ENCODE results near the gene TNFRSF17. TPM values are rescaled to one million over a fixed set of nuclear protein-coding genes. Genes with fewer than 3 reads are reported as not detected.
"Not testable (repeated sequence)": the region's sequence is repeated elsewhere in the genome, so short reads cannot be mapped to it uniquely, and the experiment has no call there.

The TNFRSF17 gene
- not detected in 2 replicates for total RNA-seq

DNA sequence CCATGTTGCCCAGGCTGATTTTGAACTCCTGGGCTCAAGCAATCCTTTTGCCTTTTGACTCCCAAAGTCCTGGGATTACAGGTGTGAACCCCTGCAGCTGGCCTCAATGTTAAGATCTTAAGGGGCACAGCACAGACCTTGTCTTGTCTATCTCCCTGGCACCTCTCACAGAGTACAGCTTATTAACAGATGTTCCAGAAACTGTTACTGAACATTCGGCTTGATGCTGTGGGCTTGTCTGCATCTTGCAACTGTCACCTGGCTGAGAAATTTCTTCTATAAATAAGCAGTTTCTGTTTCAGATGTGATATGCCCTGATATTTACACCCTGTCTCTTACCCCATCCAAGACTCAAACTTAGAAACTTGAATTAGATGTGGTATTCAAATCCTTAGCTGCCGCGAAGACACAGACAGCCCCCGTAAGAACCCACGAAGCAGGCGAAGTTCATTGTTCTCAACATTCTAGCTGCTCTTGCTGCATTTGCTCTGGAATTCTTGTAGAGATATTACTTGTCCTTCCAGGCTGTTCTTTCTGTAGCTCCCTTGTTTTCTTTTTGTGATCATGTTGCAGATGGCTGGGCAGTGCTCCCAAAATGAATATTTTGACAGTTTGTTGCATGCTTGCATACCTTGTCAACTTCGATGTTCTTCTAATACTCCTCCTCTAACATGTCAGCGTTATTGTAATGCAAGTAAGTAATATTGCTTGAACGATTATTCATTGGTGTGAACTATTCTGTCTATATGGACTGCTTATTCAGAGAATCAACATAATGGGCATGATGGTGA, at the start of gene TNFRSF17:
TSS of gene TNFRSF17 (plus strand) at position 450 of the 791 bp plus-strand sequence. CDS start at position 565, 115 bp downstream.
- intact Hi-C loops (cut with micrococcal nuclease), result no loop called here

DNA sequence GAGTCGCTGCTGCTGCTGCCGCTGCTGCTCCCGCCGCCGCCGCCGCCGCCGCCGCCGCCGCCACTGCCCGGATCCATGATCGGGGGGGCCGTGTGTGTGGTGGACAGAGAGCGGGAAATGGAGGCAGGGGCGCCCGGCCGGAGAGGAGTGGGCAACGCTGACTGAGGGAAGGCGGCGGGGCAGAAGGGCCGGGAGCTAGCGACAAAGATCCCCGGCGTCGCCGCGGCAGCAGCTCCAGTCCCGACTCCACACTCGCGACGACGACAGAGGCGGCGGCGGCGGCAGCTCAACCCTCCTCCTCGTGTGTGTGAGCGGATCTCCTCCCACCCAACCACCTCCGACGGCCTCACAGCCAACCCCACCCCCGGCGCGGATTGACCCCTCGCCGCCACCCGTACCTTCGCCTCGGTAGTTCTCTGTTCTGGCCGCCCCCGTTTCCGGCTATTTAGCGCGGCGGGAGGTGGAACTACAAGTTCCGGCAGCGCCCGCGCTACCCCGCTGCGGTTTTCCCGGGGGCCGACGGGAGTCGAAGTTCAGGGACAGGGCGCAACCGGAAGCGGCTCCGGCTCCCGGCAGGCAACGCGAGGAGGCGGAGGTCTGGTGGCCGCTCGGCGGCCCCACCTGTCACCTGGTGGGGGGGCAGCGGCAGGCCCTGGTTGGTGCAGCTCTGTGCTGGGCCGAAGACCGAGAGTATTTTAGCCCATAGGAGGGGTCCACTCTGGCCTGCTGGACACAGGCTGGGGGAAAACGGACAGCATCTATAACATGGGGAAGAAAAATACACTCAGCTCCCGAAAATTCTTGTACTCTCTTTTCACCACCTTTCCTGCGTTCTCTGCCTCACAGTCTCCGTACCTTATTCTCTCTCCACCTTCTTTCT, 49.1 kb upstream of the TNFRSF17 start, which contains the start of gene GSPT1:
TSS of gene GSPT1 (minus strand) at position 313 of the 880 bp plus-strand sequence. CDS start at position 77, 236 bp downstream.
- intact Hi-C loops (cut with micrococcal nuclease), result loop anchor here (1.0 to 5.0 kb wide), 7 partner anchors 60 to 1174 kb away; partner anchors contain the start of genes CLEC16A, CPPED1, NUBP1 and RSL1D1

DNA sequence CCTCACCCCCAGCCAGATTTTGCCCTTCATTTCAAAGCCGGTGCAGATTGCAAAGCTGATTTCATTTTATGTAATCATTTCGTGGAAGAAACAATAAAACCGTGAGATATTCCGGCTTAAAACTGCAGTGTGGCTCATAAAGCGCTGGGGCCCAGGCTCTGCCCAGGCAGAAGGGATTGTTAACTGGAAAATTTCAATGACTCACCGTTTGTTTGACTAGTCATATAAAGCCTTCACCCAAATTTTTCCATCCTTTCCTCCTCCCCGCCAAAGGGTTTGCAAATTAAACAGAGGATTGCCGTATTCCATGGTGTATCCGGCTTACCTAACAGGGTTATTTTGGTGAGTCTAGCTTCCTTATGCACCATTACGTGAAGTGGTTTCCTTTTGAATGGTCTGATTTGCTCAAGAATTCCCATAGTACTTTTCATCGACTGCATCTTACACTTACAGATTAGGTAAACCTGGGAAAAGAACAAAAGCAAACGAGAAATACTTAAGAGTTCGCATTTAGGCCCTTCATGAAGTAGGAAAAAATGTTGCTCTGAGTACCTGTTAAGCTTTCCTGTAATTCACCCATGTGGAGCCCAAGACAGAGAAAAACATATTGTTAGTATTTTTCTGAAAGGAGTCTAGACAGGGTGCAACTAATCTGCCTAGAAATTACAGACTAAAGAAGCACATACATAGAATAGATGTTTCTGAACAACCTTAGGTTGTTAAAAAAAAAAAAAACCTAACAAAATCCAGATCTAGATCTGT, 48.3 kb upstream of the TNFRSF17 start:
- intact Hi-C loops (cut with micrococcal nuclease), result loop anchor here (1.0 to 5.0 kb wide), 7 partner anchors 60 to 1174 kb away; partner anchors contain the start of genes CLEC16A, CPPED1, NUBP1 and RSL1D1

GRCh38 chr16:11924046-11924445, 41.0 kb upstream of the TNFRSF17 start:
- intact Hi-C loops (cut with micrococcal nuclease), result not testable (repeated sequence)

GRCh38 chr16:11927350-11927749, 37.7 kb upstream of the TNFRSF17 start:
- intact Hi-C loops (cut with micrococcal nuclease), result not testable (repeated sequence)

DNA sequence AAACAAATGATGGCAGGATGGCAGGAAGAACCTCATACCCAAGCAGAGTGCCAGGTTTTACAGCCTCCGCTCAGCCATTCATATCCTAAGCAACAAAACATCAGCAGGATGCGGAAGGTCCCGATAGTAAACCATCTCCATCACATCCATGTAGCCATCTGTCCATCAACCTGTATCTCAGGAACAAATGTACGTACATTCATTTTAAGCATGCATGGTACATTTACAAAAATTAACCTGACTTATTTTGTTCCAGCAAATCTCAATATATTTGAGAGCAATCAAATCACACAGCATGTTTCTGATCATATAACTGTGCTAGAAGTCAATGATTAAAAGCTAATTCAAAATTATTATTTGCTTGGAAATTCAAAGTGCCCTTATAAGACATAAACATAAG, 23.1 kb upstream of the TNFRSF17 start, which contains the start of gene NPIPB2:
TSS of gene NPIPB2 (minus strand) at position 101 of the 400 bp plus-strand sequence. CDS start at position 101, 0 bp downstream.
- intact Hi-C loops (cut with micrococcal nuclease), result not testable (repeated sequence)

- intact Hi-C loops (cut with micrococcal nuclease), result no loop called here
Measured at GRCh38 chr16:11946433-11946832, 18.6 kb upstream of the TNFRSF17 start.

- intact Hi-C loops (cut with micrococcal nuclease), result loop anchor here (1.0 kb wide), 1 partner anchor 119 kb away; no protein-coding TSS in a partner anchor
Measured at GRCh38 chr16:11948819-11949218, 16.2 kb upstream of the TNFRSF17 start.

GRCh38 chr16:11949527-11949926, 15.5 kb upstream of the TNFRSF17 start:
- intact Hi-C loops (cut with micrococcal nuclease), result loop anchor here (1.0 kb wide), 1 partner anchor 119 kb away; no protein-coding TSS in a partner anchor

DNA sequence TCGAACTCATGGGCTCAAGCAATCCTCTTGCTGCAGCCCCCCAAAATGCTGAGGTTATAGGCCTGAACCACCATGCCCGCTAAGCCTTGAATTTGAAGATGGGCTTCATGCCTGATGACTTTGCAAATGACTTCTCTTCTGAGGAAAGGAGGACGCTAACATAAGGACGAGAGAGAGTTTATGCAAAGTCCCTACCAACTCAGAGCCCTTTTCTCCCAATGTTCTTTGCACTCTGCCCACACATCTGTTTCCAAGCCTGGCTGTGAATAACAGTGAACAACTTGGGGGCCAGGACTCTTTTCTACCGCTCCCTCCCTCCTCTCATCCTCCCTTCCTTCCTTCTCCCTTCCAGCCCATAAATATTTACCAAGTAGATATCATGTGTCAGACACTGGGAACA, 14.6 kb upstream of the TNFRSF17 start:
- intact Hi-C loops (cut with micrococcal nuclease), result no loop called here

- intact Hi-C loops (cut with micrococcal nuclease), result not testable (repeated sequence)
Measured at GRCh38 chr16:11953576-11953975, 11.4 kb upstream of the TNFRSF17 start.

- intact Hi-C loops (cut with micrococcal nuclease), result no loop called here
Measured at GRCh38 chr16:11955713-11956123, 9.3 kb upstream of the TNFRSF17 start.

- intact Hi-C loops (cut with micrococcal nuclease), result no loop called here
Measured at GRCh38 chr16:11956558-11956957, 8.5 kb upstream of the TNFRSF17 start.

GRCh38 chr16:11957591-11958395, 7.2 kb upstream of the TNFRSF17 start:
- intact Hi-C loops (cut with micrococcal nuclease), result no loop called here

DNA sequence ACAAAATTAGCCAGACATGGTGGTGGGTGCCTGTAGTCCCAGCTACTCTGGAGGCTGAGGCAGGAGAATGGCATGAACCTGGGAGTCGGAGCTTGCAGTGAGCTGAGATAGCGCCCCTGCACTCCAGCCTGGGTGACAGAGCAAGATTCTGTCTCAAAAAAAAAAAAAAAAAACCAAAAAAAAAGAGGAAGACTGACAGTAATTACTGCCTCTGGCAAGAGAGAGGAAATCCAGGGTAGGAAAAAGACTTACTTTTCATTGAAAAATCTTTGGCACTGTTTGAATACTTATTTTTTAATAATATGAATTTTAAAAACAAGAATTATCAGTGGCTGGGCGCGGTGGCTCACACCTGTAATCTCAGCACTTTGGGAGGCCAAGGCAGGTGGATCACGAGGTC, 2.6 kb upstream of the TNFRSF17 start:
- intact Hi-C loops (cut with micrococcal nuclease), result not testable (repeated sequence)

DNA sequence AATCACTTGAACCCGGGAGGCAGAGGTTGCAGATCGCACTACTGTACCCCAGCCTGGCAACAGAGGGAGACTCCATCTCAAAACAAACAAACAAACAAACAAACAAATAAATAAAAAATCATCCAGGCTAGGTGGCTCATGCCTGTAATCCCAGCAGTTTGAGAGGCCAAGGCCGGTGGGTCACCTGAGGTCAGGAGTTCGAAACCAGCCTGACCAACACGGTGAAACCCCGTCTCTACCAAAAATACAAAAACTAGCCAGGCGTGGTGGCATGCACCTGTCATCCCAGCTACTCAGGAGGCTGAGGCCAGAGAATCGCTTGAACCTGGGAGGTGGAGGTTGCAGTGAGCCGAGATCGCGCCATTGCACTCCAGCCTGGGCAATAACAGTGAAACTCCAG, 2.0 kb upstream of the TNFRSF17 start:
- intact Hi-C loops (cut with micrococcal nuclease), result not testable (repeated sequence)

DNA sequence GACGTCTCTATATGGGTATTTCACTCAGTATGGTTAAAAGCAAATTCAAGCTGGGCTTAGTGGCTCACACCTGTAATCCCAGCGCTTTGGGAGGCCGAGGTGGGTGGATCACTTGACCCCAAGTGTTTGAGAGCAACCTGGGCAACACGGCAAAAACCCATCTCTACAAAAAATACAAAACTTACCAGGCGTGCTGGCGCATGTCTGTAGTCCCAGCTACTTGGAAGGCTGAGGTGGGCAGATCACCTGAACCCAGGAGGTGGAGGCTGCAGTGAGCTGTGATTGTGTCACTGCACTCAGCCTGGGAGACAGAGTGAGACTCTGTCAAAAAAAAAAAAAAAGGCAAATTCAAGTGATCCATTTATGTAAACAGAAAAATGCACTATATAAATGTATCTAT, 1.3 kb upstream of the TNFRSF17 start:
- intact Hi-C loops (cut with micrococcal nuclease), result no loop called here

DNA sequence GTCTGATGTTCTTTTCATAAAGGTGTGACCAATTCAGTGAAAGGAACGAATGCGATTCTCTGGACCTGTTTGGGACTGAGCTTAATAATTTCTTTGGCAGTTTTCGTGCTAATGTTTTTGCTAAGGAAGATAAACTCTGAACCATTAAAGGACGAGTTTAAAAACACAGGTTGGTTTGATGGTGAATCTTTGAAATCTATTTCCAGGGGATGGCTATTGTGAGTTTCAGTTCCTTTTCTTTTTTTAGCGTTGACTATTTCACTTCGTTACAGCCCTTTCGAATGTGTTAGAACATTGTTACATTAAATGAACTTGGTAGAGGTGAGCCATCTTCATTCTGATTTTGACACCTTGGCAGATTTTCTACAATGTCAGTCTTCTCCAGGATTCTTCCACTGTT, 1.2 kb downstream of the TNFRSF17 start:
- intact Hi-C loops (cut with micrococcal nuclease), result no loop called here

DNA sequence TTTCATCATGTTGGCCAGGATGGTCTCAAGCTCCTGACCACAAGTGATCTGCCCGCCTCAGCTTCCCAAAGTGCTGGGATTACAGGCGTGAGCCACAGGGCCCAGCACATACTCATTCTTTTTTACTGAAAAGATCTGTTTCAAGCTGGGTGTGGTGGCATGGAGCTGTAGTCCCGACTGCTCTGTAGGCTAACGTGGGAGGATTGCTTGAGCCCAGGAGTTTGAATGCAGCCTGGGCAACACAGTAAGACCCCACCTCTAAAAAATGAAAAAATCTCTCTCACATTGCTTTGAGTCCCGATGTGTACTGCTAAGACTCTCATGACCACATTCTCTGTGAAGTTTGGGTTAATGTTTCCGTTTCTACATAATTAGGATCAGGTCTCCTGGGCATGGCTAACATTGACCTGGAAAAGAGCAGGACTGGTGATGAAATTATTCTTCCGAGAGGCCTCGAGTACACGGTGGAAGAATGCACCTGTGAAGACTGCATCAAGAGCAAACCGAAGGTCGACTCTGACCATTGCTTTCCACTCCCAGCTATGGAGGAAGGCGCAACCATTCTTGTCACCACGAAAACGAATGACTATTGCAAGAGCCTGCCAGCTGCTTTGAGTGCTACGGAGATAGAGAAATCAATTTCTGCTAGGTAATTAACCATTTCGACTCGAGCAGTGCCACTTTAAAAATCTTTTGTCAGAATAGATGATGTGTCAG, 2.3 kb downstream of the TNFRSF17 start:
- intact Hi-C loops (cut with micrococcal nuclease), result no loop called here

Data from T-helper 2 cell treated with Interferon-gamma antibody and Interleukin-4, amounts not matched to agents 100 ng/mL and 5 ng/mL, for 36 hours (primary cell).